ENCODE measurements around the gene MRAS. TPM values are rescaled to one million over a fixed set of nuclear protein-coding genes. Genes with fewer than 3 reads are reported as not detected.

Gene MRAS
- total and polyA plus RNA-seq, 2 of the 13 experiments (the other 11 are each of a cell fraction or from before 2014, with no cell fraction given), result 8.8 to 36.2 TPM

DNA sequence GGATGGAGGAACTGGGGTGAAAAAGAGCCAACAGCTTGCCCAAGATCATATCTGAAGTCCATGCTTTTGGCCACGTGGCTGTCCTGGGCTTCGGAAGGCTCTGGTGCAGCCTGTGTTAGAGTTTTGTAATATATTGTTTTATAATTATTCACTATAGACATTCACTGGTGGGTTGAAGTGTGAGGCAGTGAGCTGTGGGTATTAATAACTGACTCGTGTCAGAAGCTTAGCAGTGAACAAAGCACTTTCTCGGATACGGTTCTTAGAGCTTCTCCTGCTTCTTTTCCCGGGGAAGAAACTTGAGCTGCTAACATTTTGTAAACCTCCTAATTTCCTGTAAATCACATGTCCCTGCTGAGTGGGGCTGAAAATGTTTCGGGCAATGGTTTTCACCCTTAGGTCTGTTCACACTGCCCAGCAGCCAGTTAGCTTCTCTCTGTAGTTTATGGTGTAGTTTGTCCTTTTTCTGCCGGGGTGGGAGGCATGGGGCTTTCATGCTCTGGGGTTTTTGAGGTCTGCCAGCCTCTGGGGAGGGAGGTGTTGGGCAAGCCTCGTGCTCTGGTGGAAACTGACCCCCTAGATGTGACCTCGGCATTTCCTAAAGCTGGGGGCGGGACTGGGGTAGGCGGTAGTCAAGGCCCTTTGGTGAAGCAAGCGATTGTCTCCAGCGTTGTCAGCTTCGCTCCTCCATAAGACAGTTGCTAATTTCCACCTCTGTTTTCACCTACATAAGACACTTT, 1.7 kb downstream of the MRAS start:
- Histone ChIP-seq H3K9ac (ENCODE audit: insufficient read depth, low read depth, low read length) (peak overlapping the region; percentile 7; the same call in 1 of the 2 replicates), H2AFZ (ENCODE audit: low read length) (no peak overlapping the region), H3K27me3 (ENCODE audit: control insufficient read depth in 1 of 2, insufficient read depth in 2 of 2, low read length in 2 of 2) (no peaks in the 10 kb centered on the region), H3K79me2 (ENCODE audit: insufficient read depth, low read length) (peaks cover 2% of the 10 kb centered on the region), H3K36me3 (replicated peaks in 1 of 2; ENCODE audit: control insufficient read depth in 1 of 2, insufficient read depth in 2 of 2, low read length in 2 of 2) (no peaks in the 10 kb centered on the region; a peak in 1 of 5 replicates), H4K20me1 (ENCODE audit: insufficient read depth, low read length) (no peaks in the 10 kb centered on the region), H3K4me1 (ENCODE audit: insufficient read depth, low read length) (peaks cover 36% of the 10 kb centered on the region), H3K4me2 (ENCODE audit: low read depth, low read length) (peak overlapping the region; percentile 70), H3K9me3 (ENCODE audit: low read length) (no peaks in the 10 kb centered on the region), H3K4me3 (replicated peaks in 1 of 3; ENCODE audit: insufficient read depth in 1 of 3, low read depth in 2 of 3, low read length in 3 of 3) (no peak overlapping the region; a peak in 3 of 6 replicates), H3K27ac (ENCODE audit: extremely low read length, insufficient read depth, low read length) (peak overlapping the region; percentile 58)
- ChIA-PET POLR2A (interaction anchor here (1.3 to 2.8 kb wide), 3 partner anchors 50 to 84 kb away, joined by 4 to 15 read pairs (median 4); partner anchors contain the start of gene ESYT3), CTCF (ENCODE audit: low intra/inter-chr PET ratio, low total read pairs) (no interaction called here)
- intact Hi-C loops (cut with micrococcal nuclease; ENCODE audit: unreplicated experiment), result loop anchor here (2.0 to 5.0 kb wide), 2 partner anchors 17 to 163 kb away; partner anchors contain the start of gene ARMC8
- in situ Hi-C loops (cut with HindIII; ENCODE audit: extremely low pct_ligation_motif_present, low pct_unique_long_range_greater_than_20kb), result loop anchor here (5.0 kb wide), 1 partner anchor 47 kb away; no protein-coding TSS in a partner anchor
- DNase-seq (ENCODE audit: low spot score), result peak; percentile 43
- FAIRE-seq, result peak; percentile 74
- BruUV-seq (replicated peaks), result TSS peak; percentile 42
- 33% methylated on average over 14 of the region's 15 CpGs for WGBS (ENCODE audit: low lambda C conversion rate)
- no peak for ATAC-seq
- TF ChIP-seq, protein P1, sequence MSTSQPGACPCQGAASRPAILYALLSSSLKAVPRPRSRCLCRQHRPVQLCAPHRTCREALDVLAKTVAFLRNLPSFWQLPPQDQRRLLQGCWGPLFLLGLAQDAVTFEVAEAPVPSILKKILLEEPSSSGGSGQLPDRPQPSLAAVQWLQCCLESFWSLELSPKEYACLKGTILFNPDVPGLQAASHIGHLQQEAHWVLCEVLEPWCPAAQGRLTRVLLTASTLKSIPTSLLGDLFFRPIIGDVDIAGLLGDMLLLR (CRISPR knock-in tag; IDR thresholded peaks at IDR 0.05), result no peak
- TF ChIP-seq BCLAF1 (IDR thresholded peaks at IDR 0.05) (no peak), ATRX (CRISPR knock-in tag; IDR thresholded peaks at IDR 0.05; ENCODE audit: borderline replicate concordance) (no peak), ZNF577 (CRISPR knock-in tag; IDR thresholded peaks at IDR 0.05; ENCODE audit: borderline replicate concordance, low read depth) (no peak), SMC3 (IDR thresholded peaks at IDR 0.05; ENCODE audit: low read length) (no peak), HCFC1 (IDR thresholded peaks at IDR 0.05; ENCODE audit: low read depth, low read length) (no peak), SALL1 (CRISPR knock-in tag; IDR thresholded peaks at IDR 0.05) (no peak), JUN (CRISPR knock-in tag; IDR thresholded peaks at IDR 0.05) (no peak), NR2F6 (IDR thresholded peaks at IDR 0.05) (no peak; the same call in 1 of the 2 replicates), NR2F6 (CRISPR knock-in tag; IDR thresholded peaks at IDR 0.05) (peak; percentile 60; the same call in 1 of the 2 replicates), ZNF768 (CRISPR knock-in tag; IDR thresholded peaks at IDR 0.05) (no peak), LCORL (IDR thresholded peaks at IDR 0.05) (no peak), LCORL (CRISPR knock-in tag; IDR thresholded peaks at IDR 0.05) (no peak), PCBP1 (IDR thresholded peaks at IDR 0.05; ENCODE audit: borderline replicate concordance, low read depth, low read length) (no peak), GPBP1L1 (CRISPR knock-in tag; IDR thresholded peaks at IDR 0.05) (no peak), ZNF546 (CRISPR knock-in tag; conservative IDR thresholded peaks at IDR 0.05) (no peak), SATB2 (CRISPR knock-in tag; IDR thresholded peaks at IDR 0.05) (no peak)
- TF ChIP-seq, protein P2, sequence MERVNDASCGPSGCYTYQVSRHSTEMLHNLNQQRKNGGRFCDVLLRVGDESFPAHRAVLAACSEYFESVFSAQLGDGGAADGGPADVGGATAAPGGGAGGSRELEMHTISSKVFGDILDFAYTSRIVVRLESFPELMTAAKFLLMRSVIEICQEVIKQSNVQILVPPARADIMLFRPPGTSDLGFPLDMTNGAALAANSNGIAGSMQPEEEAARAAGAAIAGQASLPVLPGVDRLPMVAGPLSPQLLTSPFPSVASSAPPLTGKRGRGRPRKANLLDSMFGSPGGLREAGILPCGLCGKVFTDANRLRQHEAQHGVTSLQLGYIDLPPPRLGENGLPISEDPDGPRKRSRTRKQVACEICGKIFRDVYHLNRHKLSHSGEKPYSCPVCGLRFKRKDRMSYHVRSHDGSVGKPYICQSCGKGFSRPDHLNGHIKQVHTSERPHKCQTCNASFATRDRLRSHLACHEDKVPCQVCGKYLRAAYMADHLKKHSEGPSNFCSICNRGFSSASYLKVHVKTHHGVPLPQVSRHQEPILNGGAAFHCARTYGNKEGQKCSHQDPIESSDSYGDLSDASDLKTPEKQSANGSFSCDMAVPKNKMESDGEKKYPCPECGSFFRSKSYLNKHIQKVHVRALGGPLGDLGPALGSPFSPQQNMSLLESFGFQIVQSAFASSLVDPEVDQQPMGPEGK (CRISPR knock-in tag; IDR thresholded peaks at IDR 0.05), result peak; percentile 69
